H1 (cell line): ENCODE data around the gene ABHD12B. TPM values are rescaled to one million over a fixed set of nuclear protein-coding genes. Genes with fewer than 3 reads are reported as not detected.

Experiments
- NANOG ChIP-seq: IDR thresholded peaks from 2 replicates; pipeline ENCODE4 v1.6.1; 2011; ENCODE audit warnings: low read length, low read depth, mild to moderate bottlenecking, inconsistent platforms; ENCODE audit not compliant: insufficient read depth, poor library complexity, severe bottlenecking
- polyA plus RNA-seq, 7 experiments: library from polyadenylated mRNA; depleted of rRNA in 3 of 7; stranded (reverse) in 5 of 7; unstranded in 2 of 7; fragments of >200 nt in 5 of 7; fragments of 200-250 nt in 2 of 7; gene quantifications; 1 replicate in 5 of 7; 2 replicates in 1 of 7; 4 replicates in 1 of 7; pipeline versions ENCODE4 v1.2.1 to v1.2.3, GENCODE V29; 2011 to 2013; ENCODE audit warnings: missing spikeins in 2 of 7, mixed read lengths in 2 of 7
- total RNA-seq: library from RNA; stranded (reverse); fragmentation: NEBNext Ultra II Directional; extraction: Animal tissue kit (Norgen Biotek cat#: 25700); gene quantifications from 2 replicates; pipeline ENCODE4 v1.2.1, GENCODE V29; 2021
- TF ChIP-seq, protein P1 (sequence below): fragments of 300-600 bp; sonication (generic); IDR thresholded peaks from 2 replicates; pipeline ENCODE4 v1.7.1; 2012; ENCODE audit warnings: low read length, moderate library complexity, mild to moderate bottlenecking, inconsistent platforms; ENCODE audit not compliant: insufficient replicate concordance

ABHD12B gene
- total and polyA plus RNA-seq, 2 of the 8 experiments (the other 6 are each of a cell fraction or from before 2014, with no cell fraction given), result 4.0 to 102 TPM

DNA sequence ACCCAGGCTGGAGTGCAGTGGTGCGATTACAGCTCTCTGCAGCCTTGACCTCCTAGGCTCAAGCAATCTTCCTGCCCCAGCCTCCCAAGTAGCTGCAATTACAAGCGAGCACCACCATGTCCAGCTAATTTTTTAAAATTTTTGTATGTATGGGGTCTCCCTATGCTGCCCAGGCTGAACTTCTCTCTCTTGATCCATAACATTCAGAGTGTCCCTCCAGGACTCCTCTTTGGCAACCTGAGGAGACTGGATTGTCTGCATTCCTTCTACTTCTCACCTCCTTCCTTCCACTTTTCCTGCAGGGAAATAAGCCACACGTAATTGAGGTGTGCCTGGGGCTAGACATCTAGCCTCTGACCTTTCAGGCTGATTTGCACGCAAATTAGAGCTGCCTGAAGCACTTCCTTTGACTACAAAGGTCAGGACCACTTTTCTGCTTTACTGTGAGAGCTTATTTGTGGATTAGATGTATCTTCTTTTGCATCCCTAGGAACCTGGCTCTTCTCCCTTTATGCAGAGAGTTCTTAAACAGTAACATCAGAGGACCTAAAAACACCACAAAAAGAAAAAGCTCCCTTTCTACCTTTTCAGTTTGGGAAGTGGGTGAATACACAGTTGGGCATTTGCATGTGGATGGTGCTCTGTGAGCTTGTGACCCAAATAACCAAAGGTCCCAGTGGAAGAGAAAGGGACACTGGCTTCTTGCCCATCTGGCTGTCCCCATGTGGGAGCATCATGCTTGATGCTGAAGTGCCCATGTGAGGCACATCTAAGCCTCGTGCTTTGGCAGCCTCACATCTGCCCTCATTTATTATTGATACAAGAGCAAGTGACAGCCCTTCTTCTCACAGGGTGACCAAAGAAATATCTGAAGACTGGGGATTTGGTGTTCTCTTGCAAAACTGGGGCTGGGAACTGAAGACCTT, 38.9 kb downstream of the ABHD12B start (continued):
- TF ChIP-seq, protein P1, sequence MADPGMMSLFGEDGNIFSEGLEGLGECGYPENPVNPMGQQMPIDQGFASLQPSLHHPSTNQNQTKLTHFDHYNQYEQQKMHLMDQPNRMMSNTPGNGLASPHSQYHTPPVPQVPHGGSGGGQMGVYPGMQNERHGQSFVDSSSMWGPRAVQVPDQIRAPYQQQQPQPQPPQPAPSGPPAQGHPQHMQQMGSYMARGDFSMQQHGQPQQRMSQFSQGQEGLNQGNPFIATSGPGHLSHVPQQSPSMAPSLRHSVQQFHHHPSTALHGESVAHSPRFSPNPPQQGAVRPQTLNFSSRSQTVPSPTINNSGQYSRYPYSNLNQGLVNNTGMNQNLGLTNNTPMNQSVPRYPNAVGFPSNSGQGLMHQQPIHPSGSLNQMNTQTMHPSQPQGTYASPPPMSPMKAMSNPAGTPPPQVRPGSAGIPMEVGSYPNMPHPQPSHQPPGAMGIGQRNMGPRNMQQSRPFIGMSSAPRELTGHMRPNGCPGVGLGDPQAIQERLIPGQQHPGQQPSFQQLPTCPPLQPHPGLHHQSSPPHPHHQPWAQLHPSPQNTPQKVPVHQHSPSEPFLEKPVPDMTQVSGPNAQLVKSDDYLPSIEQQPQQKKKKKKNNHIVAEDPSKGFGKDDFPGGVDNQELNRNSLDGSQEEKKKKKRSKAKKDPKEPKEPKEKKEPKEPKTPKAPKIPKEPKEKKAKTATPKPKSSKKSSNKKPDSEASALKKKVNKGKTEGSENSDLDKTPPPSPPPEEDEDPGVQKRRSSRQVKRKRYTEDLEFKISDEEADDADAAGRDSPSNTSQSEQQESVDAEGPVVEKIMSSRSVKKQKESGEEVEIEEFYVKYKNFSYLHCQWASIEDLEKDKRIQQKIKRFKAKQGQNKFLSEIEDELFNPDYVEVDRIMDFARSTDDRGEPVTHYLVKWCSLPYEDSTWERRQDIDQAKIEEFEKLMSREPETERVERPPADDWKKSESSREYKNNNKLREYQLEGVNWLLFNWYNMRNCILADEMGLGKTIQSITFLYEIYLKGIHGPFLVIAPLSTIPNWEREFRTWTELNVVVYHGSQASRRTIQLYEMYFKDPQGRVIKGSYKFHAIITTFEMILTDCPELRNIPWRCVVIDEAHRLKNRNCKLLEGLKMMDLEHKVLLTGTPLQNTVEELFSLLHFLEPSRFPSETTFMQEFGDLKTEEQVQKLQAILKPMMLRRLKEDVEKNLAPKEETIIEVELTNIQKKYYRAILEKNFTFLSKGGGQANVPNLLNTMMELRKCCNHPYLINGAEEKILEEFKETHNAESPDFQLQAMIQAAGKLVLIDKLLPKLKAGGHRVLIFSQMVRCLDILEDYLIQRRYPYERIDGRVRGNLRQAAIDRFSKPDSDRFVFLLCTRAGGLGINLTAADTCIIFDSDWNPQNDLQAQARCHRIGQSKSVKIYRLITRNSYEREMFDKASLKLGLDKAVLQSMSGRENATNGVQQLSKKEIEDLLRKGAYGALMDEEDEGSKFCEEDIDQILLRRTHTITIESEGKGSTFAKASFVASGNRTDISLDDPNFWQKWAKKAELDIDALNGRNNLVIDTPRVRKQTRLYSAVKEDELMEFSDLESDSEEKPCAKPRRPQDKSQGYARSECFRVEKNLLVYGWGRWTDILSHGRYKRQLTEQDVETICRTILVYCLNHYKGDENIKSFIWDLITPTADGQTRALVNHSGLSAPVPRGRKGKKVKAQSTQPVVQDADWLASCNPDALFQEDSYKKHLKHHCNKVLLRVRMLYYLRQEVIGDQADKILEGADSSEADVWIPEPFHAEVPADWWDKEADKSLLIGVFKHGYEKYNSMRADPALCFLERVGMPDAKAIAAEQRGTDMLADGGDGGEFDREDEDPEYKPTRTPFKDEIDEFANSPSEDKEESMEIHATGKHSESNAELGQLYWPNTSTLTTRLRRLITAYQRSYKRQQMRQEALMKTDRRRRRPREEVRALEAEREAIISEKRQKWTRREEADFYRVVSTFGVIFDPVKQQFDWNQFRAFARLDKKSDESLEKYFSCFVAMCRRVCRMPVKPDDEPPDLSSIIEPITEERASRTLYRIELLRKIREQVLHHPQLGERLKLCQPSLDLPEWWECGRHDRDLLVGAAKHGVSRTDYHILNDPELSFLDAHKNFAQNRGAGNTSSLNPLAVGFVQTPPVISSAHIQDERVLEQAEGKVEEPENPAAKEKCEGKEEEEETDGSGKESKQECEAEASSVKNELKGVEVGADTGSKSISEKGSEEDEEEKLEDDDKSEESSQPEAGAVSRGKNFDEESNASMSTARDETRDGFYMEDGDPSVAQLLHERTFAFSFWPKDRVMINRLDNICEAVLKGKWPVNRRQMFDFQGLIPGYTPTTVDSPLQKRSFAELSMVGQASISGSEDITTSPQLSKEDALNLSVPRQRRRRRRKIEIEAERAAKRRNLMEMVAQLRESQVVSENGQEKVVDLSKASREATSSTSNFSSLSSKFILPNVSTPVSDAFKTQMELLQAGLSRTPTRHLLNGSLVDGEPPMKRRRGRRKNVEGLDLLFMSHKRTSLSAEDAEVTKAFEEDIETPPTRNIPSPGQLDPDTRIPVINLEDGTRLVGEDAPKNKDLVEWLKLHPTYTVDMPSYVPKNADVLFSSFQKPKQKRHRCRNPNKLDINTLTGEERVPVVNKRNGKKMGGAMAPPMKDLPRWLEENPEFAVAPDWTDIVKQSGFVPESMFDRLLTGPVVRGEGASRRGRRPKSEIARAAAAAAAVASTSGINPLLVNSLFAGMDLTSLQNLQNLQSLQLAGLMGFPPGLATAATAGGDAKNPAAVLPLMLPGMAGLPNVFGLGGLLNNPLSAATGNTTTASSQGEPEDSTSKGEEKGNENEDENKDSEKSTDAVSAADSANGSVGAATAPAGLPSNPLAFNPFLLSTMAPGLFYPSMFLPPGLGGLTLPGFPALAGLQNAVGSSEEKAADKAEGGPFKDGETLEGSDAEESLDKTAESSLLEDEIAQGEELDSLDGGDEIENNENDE, result no peak
- TF ChIP-seq NANOG, result no peak
